Activated CD4-positive, alpha-beta T cell treated with anti-CD3 and anti-CD28 coated beads, Interleukin-2, amount 50 U/mL, for 48 hours (primary cell): ENCODE data around the gene PRKAR1B.

ENCODE experiments used
- DNase-seq, 2 experiments: peaks; one replicate each; pipeline ENCODE4 v3.0.0-alpha.2; 2020

PRKAR1B gene

DNA sequence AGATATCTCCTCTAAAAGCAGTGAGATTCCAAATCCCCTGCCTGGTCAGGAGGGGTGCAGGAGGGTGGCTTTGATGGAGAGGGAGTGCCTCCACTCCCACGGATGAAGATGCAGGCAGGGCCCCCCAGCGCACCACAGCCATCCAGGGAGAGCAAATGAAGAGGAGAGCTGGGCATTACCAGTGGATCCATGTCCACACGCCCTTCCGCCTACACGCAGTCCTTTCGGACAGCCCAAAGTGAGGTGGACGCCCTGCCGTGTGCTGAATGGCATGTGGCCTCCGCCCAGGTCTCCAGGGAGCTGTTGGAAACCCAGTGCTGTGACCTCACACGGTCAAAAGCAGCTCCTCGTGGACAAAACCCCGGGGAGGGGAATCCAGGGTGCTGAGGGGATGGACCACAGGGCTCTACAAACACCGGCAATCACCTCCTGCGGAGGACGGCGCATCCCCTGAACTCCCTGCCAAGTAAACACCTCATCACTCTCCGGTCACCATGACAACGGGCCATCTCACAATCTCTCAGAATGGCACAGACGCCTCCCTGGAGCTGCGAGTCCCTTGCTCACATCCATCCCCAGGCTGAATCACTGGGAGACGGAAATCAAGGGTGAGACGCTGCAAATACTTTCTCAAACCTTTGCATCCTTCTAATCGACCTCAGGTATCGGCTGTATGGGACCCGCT is 35.6 kb downstream of the PRKAR1B start:
- DNase-seq, result no peak

DNA sequence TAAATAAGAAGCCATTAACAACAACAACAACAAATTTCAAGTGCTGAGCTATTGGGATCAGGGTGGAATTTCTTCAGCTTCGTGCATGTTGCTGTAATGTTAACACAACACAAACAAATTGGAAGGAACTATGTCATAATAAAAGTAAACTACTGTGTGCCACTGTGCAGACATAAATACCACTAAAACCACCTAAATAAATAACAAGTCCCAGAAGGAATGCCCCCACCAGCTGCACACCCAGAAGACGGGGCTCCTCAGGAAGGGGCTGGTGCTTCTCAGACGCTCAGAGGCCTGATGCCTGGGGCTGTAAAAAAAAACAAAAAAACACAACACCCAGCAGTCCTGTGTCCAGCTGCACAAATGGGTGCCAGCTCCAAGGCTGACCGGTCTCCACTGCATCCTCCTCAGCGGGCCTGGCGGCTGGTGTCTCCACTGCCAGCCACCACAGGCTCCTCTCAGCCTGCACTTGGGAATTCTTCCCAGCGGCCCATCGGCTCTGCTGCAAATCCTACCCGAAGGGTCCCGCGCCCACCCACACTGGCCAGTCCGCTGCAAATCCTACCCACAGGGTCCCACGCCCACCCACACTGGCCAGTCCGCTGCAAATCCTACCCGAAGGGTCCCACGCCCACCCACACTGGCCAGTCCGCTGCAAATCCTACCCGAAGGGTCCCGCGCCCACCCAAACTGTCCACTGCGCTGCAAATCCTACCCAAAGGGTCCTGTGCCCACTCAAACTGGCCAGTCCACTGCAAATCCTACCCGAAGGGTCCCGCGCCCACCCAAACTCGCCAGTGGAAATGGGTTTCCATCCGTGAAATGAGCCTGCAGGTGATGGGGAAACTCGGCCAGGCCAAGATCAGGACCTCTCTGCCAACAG is 36.4 kb downstream of the PRKAR1B start:
- DNase-seq, result no peak

DNA sequence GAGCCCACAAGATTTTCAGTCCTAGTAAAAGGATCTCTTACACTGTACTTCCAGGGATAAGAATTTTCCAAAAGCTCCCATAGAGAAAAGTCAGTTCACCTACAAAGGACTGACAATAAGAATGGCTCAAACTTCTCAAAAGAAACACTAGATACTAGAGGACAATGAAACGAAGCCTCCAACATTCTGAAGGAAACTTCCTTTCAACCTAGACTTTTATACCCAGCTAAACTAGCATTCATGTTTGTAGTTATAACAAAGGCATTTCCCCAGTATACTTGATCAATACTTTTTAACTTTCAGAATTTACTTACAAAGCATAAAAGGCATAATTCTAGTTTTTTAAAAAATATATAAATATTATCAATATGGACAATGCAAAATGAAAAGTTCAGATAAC is 41.5 kb downstream of the PRKAR1B start:
- no peak for DNase-seq

GRCh38 chr7:684416-684815 is 42.7 kb downstream of the PRKAR1B start:
- no peak for DNase-seq

GRCh38 chr7:683526-684205 is 43.4 kb downstream of the PRKAR1B start:
- DNase-seq, result no peak

GRCh38 chr7:682810-683209 is 44.3 kb downstream of the PRKAR1B start:
- no peak for DNase-seq

DNA sequence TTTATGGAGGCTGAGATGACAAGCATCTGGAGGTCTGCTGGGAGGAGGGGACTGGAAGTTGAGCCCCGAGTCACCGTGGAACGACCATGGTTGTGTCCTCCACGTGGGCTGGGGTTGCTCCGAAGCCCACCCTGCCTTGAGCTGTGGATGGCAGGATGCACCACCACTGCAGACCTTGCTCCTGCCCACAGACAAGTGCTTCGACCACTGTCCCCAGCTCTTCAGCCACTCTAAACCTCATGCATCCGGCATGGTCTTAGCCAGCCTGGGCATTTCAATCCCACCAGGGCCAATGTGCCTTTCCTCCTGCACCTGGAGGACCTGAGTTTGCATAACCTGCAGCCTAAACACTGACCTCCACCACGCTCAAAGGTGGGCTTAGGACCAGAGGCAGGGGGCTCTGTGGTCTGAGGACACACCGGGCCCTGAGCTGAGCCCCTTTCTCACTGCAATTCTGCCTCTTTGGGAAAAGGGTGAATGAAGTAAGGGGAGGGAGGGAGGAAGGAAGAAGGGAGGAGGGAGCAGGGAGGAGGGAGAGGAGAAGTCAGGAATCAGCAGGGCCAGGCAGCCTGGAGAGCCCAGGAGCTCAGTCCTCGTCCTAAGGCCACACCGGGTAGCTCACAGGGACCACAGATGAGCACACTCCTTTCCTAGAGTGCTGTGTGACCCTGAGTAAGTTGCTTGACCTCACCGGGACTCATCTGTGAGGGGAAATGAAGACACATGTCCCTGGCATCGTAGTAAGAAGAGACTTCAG is 45.4 kb downstream of the PRKAR1B start:
- no peak for DNase-seq

- DNase-seq, result no peak
Measured at GRCh38 chr7:680411-681127, 46.5 kb downstream of the PRKAR1B start.

DNA sequence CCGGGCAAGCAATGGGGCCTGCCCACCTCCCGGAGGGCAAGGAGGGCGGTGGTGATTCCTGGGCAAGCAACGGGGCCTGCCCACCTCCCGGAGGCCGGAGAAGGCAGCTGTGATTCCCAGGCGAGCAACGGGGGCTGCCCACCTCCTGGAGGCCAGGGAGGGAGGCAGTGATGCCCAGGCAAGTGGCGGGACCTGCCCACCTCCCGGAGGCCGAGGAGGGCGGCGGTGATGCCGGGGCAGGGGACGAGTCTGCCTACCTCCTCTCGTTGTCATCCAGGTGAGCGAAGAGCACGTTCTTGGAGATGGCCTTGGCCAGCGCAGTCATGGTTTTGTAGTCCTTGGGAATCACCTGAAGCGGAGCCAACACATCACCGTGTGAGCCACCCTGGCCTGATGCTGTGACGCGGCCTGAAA is 50.1 kb downstream of the PRKAR1B start:
- no peak for DNase-seq

GRCh38 chr7:676246-676971 is 50.7 kb downstream of the PRKAR1B start:
- DNase-seq, result no peak

DNA sequence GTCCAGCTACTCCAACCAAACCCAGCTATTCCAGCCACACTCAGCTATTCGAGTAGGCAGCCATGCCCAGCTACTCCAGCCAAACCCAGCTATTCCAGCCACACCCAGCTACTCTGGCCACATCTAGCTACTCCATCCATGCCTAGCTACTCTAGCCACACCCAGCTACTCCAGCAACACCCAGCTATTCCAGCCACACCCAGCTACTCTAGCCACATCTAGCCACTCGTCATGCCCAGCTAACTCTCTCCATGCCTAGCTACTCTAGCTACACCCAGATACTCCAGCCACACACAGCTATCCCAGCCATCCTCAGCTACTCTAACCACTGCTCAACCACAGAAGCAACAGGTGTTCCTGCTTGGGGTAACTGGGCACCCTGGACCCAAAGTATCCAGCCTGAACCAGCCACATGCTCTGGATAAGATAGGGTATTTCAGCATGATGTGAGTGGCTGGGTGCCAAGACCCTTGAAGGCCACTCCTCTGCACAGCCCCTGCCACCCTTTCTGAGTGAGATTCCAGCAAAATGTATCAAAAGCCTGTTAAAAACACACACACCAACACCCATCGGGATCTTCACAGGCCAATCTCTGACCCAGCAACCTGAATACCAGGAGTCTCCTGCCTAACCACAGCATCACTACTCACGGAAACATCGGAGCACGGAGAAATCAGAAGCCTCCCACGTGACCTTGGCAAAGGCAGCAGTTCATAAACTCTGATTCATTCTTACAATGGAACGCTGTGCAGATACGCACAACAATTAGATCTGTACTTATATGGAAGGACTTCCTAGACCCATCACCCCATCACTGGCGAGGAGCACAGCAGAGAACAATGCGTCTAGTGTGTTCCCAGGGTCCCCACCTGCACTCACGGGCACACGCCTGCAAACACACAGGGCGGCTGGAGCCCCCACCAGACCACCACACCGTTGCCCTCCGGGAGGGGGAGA is 52.3 kb downstream of the PRKAR1B start:
- no peak for DNase-seq

DNA sequence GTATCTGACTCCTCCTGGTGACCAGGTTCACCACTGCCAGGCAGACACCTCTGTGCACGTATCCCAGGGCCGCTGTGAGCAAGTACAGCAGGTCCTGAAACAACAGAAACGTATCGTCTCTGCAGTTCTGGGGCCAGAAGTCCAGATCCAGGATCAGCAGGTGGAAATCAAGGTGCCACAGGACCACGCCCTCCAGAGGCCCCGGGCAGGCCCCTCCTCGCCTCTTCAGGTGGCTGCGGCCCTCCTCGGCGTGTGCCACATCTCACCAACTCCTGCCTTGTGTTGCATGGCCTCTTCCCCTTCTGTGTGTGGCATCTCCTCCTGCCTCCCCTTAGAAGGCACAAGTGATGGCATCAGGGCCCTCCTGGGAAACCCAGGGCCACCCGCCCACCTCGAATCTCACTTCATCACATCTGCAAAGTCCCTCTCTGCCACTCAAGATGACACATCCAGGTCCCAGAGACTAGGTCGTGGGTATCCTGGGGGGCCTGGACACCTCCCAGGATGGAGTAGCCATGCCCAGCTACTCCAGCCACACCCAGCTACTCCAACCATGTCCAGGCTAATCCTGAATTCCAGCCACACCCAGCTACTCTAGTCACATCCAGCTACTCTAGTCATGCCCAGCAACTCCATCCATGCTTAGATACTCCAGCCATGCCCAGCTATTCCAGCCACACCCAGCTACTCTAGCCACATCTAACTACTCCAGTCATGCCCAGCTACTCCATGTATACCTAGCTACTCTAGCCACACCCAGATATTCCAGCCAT is 53.2 kb downstream of the PRKAR1B start:
- no peak for DNase-seq

DNA sequence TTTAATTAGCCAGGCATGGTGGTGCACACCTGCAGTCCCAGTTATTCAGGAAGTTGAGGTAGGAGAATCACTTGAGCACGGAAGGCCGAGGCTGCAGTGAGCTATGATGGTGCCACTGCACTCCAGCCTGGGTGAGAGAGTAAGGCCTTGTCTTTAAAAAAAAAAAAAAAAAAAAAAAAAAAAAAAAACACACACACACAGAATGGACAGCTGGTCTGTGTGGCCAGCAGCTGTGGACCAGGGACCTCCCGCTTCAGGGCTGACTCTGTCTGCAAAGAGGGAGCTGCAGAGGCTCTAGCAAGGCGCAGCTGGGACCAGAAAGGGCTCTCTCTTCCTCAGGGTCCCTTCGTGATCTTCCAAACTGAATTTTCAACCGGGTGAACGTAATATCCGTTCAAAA is 54.2 kb downstream of the PRKAR1B start:
- DNase-seq, result no peak

- DNase-seq, result no peak
Measured at GRCh38 chr7:671415-672042, 55.6 kb downstream of the PRKAR1B start.

GRCh38 chr7:670501-671390 is 56.3 kb downstream of the PRKAR1B start:
- no peak for DNase-seq

DNA sequence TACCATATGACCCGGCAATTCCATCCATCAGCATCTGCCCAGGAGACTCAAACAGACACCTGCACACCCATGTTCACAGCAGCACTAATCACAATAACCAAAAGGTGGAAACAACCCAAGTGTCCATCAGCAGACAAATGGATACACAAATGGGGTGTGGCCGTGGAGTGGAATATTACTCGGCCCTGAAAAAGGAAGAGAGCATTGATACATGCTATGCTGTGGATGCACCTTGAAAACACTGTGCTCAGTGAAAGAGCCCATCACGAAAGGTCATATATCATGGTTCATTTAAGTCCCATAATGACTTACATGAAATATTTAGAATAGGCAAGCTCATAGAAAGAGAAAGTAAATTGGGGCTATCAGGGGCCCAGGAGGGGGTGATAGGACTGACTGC is 58.1 kb downstream of the PRKAR1B start:
- DNase-seq, result no peak

DNA sequence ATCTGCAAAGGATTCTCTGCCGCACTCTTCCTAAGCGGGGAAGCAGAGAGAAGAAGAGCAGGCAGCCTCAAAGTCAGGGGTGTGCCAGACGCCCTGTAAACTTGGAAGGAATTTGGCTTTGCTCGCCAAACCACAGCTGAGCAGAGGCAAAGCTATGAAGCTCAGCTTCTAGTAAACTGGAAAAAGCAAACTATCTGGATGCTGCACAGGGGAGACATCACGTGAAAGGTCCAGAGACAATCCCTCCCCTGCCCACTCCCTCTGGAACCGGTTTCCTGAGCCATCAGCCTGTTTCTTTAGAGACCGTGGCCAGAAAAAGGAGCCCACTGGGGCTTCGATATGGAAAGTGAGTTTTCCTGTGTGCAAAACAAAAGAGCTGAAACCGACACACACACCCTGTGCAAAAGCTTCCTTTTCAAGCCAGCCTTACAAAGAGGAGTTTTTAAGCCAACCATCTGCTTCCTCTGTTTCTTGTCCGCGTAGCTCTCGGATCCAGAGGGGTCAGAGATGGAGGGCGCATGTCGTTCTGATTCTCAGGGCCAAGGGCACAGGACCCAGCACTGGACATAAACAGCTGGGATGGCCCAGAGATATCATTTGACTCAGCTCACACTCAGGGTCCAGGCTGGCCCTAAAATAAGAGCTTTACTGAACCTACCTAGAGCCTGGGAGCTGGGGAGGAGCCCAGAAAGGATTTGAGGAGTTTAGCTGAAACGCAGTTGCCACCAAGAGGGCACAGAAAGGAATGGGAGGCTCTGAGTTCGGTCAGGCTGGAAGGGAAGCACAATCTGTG is 58.7 kb downstream of the PRKAR1B start:
- DNase-seq, result no peak
